ENCODE results near the gene DIPK1A.

DNA sequence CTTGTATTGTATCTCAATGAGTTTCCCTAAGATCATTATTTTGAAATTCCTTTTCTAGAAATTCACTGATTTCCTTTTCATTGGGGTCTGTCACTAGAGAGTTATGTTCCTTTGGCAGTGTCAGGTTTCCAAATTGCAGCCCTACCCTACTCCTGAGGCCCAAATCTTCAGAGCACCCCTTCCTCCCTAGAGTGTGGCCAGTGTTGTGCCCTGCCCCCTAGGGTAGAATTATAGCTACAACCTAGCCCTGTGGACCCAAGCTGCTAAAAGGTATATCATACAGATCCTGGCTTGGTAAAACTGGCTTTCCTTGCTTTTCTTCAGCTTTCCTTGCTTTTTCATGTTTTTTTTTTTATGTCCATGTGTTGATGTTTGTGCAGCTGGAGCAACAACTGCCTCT, 60.7 kb downstream of the DIPK1A start:
- TF ChIP-seq ZNF133 (tag by site-specific recombination; IDR thresholded peaks at IDR 0.05) = no peak
- TF ChIP-seq, protein P1, sequence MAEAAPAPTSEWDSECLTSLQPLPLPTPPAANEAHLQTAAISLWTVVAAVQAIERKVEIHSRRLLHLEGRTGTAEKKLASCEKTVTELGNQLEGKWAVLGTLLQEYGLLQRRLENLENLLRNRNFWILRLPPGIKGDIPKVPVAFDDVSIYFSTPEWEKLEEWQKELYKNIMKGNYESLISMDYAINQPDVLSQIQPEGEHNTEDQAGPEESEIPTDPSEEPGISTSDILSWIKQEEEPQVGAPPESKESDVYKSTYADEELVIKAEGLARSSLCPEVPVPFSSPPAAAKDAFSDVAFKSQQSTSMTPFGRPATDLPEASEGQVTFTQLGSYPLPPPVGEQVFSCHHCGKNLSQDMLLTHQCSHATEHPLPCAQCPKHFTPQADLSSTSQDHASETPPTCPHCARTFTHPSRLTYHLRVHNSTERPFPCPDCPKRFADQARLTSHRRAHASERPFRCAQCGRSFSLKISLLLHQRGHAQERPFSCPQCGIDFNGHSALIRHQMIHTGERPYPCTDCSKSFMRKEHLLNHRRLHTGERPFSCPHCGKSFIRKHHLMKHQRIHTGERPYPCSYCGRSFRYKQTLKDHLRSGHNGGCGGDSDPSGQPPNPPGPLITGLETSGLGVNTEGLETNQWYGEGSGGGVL (tag by site-specific recombination; IDR thresholded peaks at IDR 0.05) = no peak
- TF ChIP-seq, protein P2, sequence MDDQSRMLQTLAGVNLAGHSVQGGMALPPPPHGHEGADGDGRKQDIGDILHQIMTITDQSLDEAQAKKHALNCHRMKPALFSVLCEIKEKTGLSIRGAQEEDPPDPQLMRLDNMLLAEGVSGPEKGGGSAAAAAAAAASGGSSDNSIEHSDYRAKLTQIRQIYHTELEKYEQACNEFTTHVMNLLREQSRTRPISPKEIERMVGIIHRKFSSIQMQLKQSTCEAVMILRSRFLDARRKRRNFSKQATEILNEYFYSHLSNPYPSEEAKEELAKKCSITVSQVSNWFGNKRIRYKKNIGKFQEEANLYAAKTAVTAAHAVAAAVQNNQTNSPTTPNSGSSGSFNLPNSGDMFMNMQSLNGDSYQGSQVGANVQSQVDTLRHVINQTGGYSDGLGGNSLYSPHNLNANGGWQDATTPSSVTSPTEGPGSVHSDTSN (CRISPR knock-in tag; IDR thresholded peaks at IDR 0.05) = no peak
- TF ChIP-seq, protein P3, sequence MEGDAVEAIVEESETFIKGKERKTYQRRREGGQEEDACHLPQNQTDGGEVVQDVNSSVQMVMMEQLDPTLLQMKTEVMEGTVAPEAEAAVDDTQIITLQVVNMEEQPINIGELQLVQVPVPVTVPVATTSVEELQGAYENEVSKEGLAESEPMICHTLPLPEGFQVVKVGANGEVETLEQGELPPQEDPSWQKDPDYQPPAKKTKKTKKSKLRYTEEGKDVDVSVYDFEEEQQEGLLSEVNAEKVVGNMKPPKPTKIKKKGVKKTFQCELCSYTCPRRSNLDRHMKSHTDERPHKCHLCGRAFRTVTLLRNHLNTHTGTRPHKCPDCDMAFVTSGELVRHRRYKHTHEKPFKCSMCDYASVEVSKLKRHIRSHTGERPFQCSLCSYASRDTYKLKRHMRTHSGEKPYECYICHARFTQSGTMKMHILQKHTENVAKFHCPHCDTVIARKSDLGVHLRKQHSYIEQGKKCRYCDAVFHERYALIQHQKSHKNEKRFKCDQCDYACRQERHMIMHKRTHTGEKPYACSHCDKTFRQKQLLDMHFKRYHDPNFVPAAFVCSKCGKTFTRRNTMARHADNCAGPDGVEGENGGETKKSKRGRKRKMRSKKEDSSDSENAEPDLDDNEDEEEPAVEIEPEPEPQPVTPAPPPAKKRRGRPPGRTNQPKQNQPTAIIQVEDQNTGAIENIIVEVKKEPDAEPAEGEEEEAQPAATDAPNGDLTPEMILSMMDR (tag by site-specific recombination; IDR thresholded peaks at IDR 0.05) = no peak
- no peak for TF ChIP-seq ZNF394 (tag by site-specific recombination; IDR thresholded peaks at IDR 0.05; ENCODE audit: borderline replicate concordance)
- no peak for TF ChIP-seq ZNF701 (tag by site-specific recombination; IDR thresholded peaks at IDR 0.05)

All from HEK293 (cell line).